Activated CD4-positive, alpha-beta T cell treated with anti-CD3 and anti-CD28 coated beads, Interleukin-2, amount 10 ng/mL, durations not matched to agents 24 days and 14 days (primary cell): ENCODE data around the gene SRC. TPM values are rescaled to one million over a fixed set of nuclear protein-coding genes. Genes with fewer than 3 reads are reported as not detected.

ENCODE experiments used
- DNase-seq: peaks from one replicate; pipeline ENCODE4 v3.0.0; 2022
- H3K27ac Mint-ChIP-seq: one replicate; pipeline ENCODE4 v1.8.0; 2022; ENCODE audit warnings: mild to moderate bottlenecking, mixed read lengths
- H3K27me3 Mint-ChIP-seq: one replicate; pipeline ENCODE4 v1.8.0; 2022; ENCODE audit warnings: mixed read lengths
- H3K36me3 Mint-ChIP-seq: one replicate; pipeline ENCODE4 v1.8.0; 2022; ENCODE audit warnings: low read depth, mild to moderate bottlenecking, mixed read lengths
- H3K4me1 Mint-ChIP-seq: one replicate; pipeline ENCODE4 v1.8.0; 2021; ENCODE audit warnings: mixed read lengths
- H3K4me3 Mint-ChIP-seq: one replicate; pipeline ENCODE4 v1.8.0; 2022; ENCODE audit warnings: mild to moderate bottlenecking, moderate library complexity, mixed read lengths
- H3K9me3 Mint-ChIP-seq: one replicate; pipeline ENCODE4 v1.8.0; 2021; ENCODE audit warnings: mixed read lengths
- intact Hi-C: fragments of 100-400 bp; cut with micrococcal nuclease; formaldehyde crosslinking; loops from one replicate; pipeline ENCODE4 v1.15.1; 2023
- total RNA-seq: library from RNA; stranded (reverse); gene quantifications from 2 replicates; pipeline ENCODE4 v1.2.3, GENCODE V29; 2022

The SRC gene
- total RNA-seq, result 3.6 and 5.4 TPM in 2 replicates

- intact Hi-C loops, result loop anchor here (5.0 kb wide), 1 partner anchor 48 kb away; no protein-coding TSS in a partner anchor
These were observed at the start of gene SRC for GRCh38 chr20:37345339-37346235. Gene SRC (plus strand): TSS chr20:37346140. CDS start chr20:37384154, 38,014 bp downstream.

GRCh38 chr20:37296371-37296770, 49.6 kb upstream of the SRC start:
- H3K9me3 Mint-ChIP-seq, result peaks cover 4% of the 10 kb centered on the region
- intact Hi-C loops, result loop anchor here (5.0 kb wide), 1 partner anchor 51 kb away; the partner anchor contains the start of gene SRC
- H3K27me3 Mint-ChIP-seq, result no peaks in the 10 kb centered on the region
- peaks cover 47% of the 10 kb centered on the region for H3K36me3 Mint-ChIP-seq
- H3K4me3 Mint-ChIP-seq, result no peak overlapping the region
- H3K4me1 Mint-ChIP-seq, result peaks cover 38% of the 10 kb centered on the region
- H3K27ac Mint-ChIP-seq, result no peak overlapping the region
- DNase-seq, result no peak

More at GRCh38 chr20:37345339-37346235, at the start of gene SRC:
- Mint-ChIP-seq H3K4me1 (peaks cover 20% of the 10 kb centered on the region), H3K36me3 (no peaks in the 10 kb centered on the region), H3K9me3 (no peaks in the 10 kb centered on the region), H3K27ac (peak within 1 kb of the TSS; percentile 56), H3K4me3 (peak within 1 kb of the TSS; percentile 80), H3K27me3 (no peaks in the 10 kb centered on the region)
- DNase-seq, result peak; percentile 84

- DNase-seq, result no peak
- H3K27ac Mint-ChIP-seq, result no peak overlapping the region
- H3K9me3 Mint-ChIP-seq, result peaks cover 4% of the 10 kb centered on the region
- H3K4me3 Mint-ChIP-seq, result no peak overlapping the region
- intact Hi-C loops, result loop anchor here (5.0 kb wide), 1 partner anchor 50 kb away; the partner anchor contains the start of gene SRC
- H3K4me1 Mint-ChIP-seq, result peaks cover 35% of the 10 kb centered on the region
- peaks cover 51% of the 10 kb centered on the region for H3K36me3 Mint-ChIP-seq
- H3K27me3 Mint-ChIP-seq, result no peaks in the 10 kb centered on the region
These were observed 48.7 kb upstream of the SRC start for GRCh38 chr20:37297066-37297736.

GRCh38 chr20:37298190-37298939, 47.6 kb upstream of the SRC start:
- no peaks in the 10 kb centered on the region for H3K9me3 Mint-ChIP-seq
- peaks cover 32% of the 10 kb centered on the region for H3K4me1 Mint-ChIP-seq
- DNase-seq, result no peak
- H3K27me3 Mint-ChIP-seq, result no peaks in the 10 kb centered on the region
- no peak overlapping the region for H3K4me3 Mint-ChIP-seq
- H3K36me3 Mint-ChIP-seq, result peaks cover 54% of the 10 kb centered on the region
- H3K27ac Mint-ChIP-seq, result no peak overlapping the region
- intact Hi-C loops, result loop anchor here (5.0 kb wide), 1 partner anchor 49 kb away; the partner anchor contains the start of gene SRC

- DNase-seq, result no peak
- peaks cover 22% of the 10 kb centered on the region for H3K4me1 Mint-ChIP-seq
- H3K27me3 Mint-ChIP-seq, result no peaks in the 10 kb centered on the region
- no peak overlapping the region for H3K27ac Mint-ChIP-seq
- H3K4me3 Mint-ChIP-seq, result no peak overlapping the region
- H3K9me3 Mint-ChIP-seq, result no peaks in the 10 kb centered on the region
- H3K36me3 Mint-ChIP-seq, result peaks cover 55% of the 10 kb centered on the region
- intact Hi-C loops, result loop anchor here (5.0 kb wide), 1 partner anchor 47 kb away; the partner anchor contains the start of gene SRC
These were observed 46.0 kb upstream of the SRC start for GRCh38 chr20:37299718-37300528.

- peaks cover 53% of the 10 kb centered on the region for H3K36me3 Mint-ChIP-seq
- intact Hi-C loops, result no loop called here
These were observed 44.8 kb upstream of the SRC start for GRCh38 chr20:37301120-37301519.

GRCh38 chr20:37301558-37301957, 44.4 kb upstream of the SRC start:
- Mint-ChIP-seq H3K4me1 (peaks cover 12% of the 10 kb centered on the region), H3K36me3 (peaks cover 57% of the 10 kb centered on the region), H3K4me3 (no peak overlapping the region), H3K27me3 (no peaks in the 10 kb centered on the region), H3K27ac (no peak overlapping the region), H3K9me3 (no peaks in the 10 kb centered on the region)
- no peak for DNase-seq
- intact Hi-C loops, result no loop called here

More at GRCh38 chr20:37301120-37301519, 44.8 kb upstream of the SRC start:
- H3K4me3 Mint-ChIP-seq, result no peak overlapping the region
- no peak overlapping the region for H3K27ac Mint-ChIP-seq
- DNase-seq, result no peak
- no peaks in the 10 kb centered on the region for H3K27me3 Mint-ChIP-seq
- H3K9me3 Mint-ChIP-seq, result no peaks in the 10 kb centered on the region
- H3K4me1 Mint-ChIP-seq, result peaks cover 15% of the 10 kb centered on the region

GRCh38 chr20:37302981-37303380, 43.0 kb upstream of the SRC start:
- no peak for DNase-seq
- peaks cover 8% of the 10 kb centered on the region for H3K4me1 Mint-ChIP-seq
- intact Hi-C loops, result no loop called here
- no peaks in the 10 kb centered on the region for H3K27me3 Mint-ChIP-seq
- no peak overlapping the region for H3K27ac Mint-ChIP-seq
- no peak overlapping the region for H3K4me3 Mint-ChIP-seq
- H3K9me3 Mint-ChIP-seq, result no peaks in the 10 kb centered on the region
- H3K36me3 Mint-ChIP-seq, result peaks cover 57% of the 10 kb centered on the region

GRCh38 chr20:37303637-37304036, 42.3 kb upstream of the SRC start:
- no peak overlapping the region for H3K27ac Mint-ChIP-seq
- no peak overlapping the region for H3K4me3 Mint-ChIP-seq
- H3K4me1 Mint-ChIP-seq, result peaks cover 7% of the 10 kb centered on the region
- peaks cover 51% of the 10 kb centered on the region for H3K36me3 Mint-ChIP-seq
- no peak for DNase-seq
- no peaks in the 10 kb centered on the region for H3K27me3 Mint-ChIP-seq
- H3K9me3 Mint-ChIP-seq, result no peaks in the 10 kb centered on the region
- intact Hi-C loops, result no loop called here

GRCh38 chr20:37305079-37305478, 40.9 kb upstream of the SRC start:
- no peak for DNase-seq
- no peak overlapping the region for H3K4me3 Mint-ChIP-seq
- intact Hi-C loops, result no loop called here
- H3K27ac Mint-ChIP-seq, result no peak overlapping the region
- no peaks in the 10 kb centered on the region for H3K9me3 Mint-ChIP-seq
- H3K36me3 Mint-ChIP-seq, result peaks cover 44% of the 10 kb centered on the region
- peaks cover 7% of the 10 kb centered on the region for H3K4me1 Mint-ChIP-seq
- H3K27me3 Mint-ChIP-seq, result no peaks in the 10 kb centered on the region

- no peak for DNase-seq
- no peaks in the 10 kb centered on the region for H3K9me3 Mint-ChIP-seq
- no peaks in the 10 kb centered on the region for H3K27me3 Mint-ChIP-seq
- no peak overlapping the region for H3K4me3 Mint-ChIP-seq
- no peak overlapping the region for H3K27ac Mint-ChIP-seq
- intact Hi-C loops, result no loop called here
- H3K4me1 Mint-ChIP-seq, result peaks cover 6% of the 10 kb centered on the region
- H3K36me3 Mint-ChIP-seq, result peaks cover 45% of the 10 kb centered on the region
These were observed 40.1 kb upstream of the SRC start for GRCh38 chr20:37305839-37306238.

GRCh38 chr20:37308086-37309050, 37.6 kb upstream of the SRC start:
- peak overlapping the region; percentile 23 for H3K27ac Mint-ChIP-seq
- H3K4me3 Mint-ChIP-seq, result no peak overlapping the region

More at GRCh38 chr20:37308086-37309050, 37.6 kb upstream of the SRC start:
- H3K27me3 Mint-ChIP-seq, result no peaks in the 10 kb centered on the region
- intact Hi-C loops, result no loop called here
- H3K4me1 Mint-ChIP-seq, result peaks cover 11% of the 10 kb centered on the region
- H3K36me3 Mint-ChIP-seq, result peaks cover 33% of the 10 kb centered on the region
- DNase-seq, result no peak
- no peaks in the 10 kb centered on the region for H3K9me3 Mint-ChIP-seq
